Loucy (cell line): ENCODE measurements around the gene OR2D2.

ENCODE experiments used
- H2AFZ ChIP-seq: fragments of 200-600 bp; sonication (generic); 2 replicates; pipeline ENCODE4 v1.6.0; 2016; ENCODE audit warnings: antibody characterized with exemption, mild to moderate bottlenecking, low read length, moderate library complexity
- H3F3A ChIP-seq: fragments of 200-600 bp; 2 replicates; pipeline ENCODE4 v1.6.0; 2016; ENCODE audit warnings: antibody characterized with exemption, low read depth, mild to moderate bottlenecking
- H3K27me3 ChIP-seq: fragments of 200-600 bp; sonication (generic); 2 replicates; pipeline ENCODE4 v1.6.1; 2014; ENCODE audit warnings: low read length, mild to moderate bottlenecking; ENCODE audit not compliant: insufficient read depth, poor library complexity, severe bottlenecking
- H3K36me3 ChIP-seq: fragments of 200-600 bp; sonication (generic); 2 replicates; pipeline ENCODE4 v1.6.1; 2016; ENCODE audit warnings: low read length; ENCODE audit not compliant: insufficient read depth
- H3K4me1 ChIP-seq: fragments of 200-600 bp; sonication (generic); 2 replicates; pipeline ENCODE4 v1.5.1; 2014; ENCODE audit warnings: low read length, mild to moderate bottlenecking; ENCODE audit not compliant: insufficient read depth, poor library complexity, severe bottlenecking
- H3K4me2 ChIP-seq: fragments of 200-600 bp; sonication (generic); 2 replicates; pipeline ENCODE4 v1.6.0; 2014; ENCODE audit warnings: antibody characterized with exemption, low read length, low read depth, mild to moderate bottlenecking; ENCODE audit not compliant: poor library complexity, severe bottlenecking
- H3K4me3 ChIP-seq: fragments of 200-600 bp; sonication (generic); 2 replicates; pipeline ENCODE4 v1.5.1; 2014; ENCODE audit warnings: low read length, mild to moderate bottlenecking, mixed read lengths; ENCODE audit not compliant: poor library complexity, severe bottlenecking
- H3K79me2 ChIP-seq: fragments of 200-600 bp; sonication (generic); 2 replicates; pipeline ENCODE4 v1.6.1; 2014; ENCODE audit warnings: low read length; ENCODE audit not compliant: insufficient read depth
- H3K9ac ChIP-seq: fragments of 200-600 bp; sonication (generic); 2 replicates; pipeline ENCODE4 v1.6.0; 2014; ENCODE audit warnings: mild to moderate bottlenecking, low read depth, low read length, moderate library complexity; ENCODE audit not compliant: poor library complexity, severe bottlenecking
- H3K9me2 ChIP-seq: fragments of 200-600 bp; sonication (generic); replicated peaks from 2 replicates; pipeline ENCODE4 v1.6.1; 2016; ENCODE audit warnings: low read depth, low read length, mixed read lengths
- H3K9me3 ChIP-seq: fragments of 200-600 bp; sonication (generic); 2 replicates; pipeline ENCODE4 v1.6.1; 2014; ENCODE audit warnings: mild to moderate bottlenecking, antibody characterized with exemption, low read length, low read depth; ENCODE audit not compliant: insufficient read depth
- H4K20me1 ChIP-seq: fragments of 200-600 bp; sonication (generic); 2 replicates; pipeline ENCODE4 v1.6.0; 2014; ENCODE audit warnings: antibody characterized with exemption, low read length, mild to moderate bottlenecking; ENCODE audit not compliant: insufficient read depth, poor library complexity, severe bottlenecking
- EZH2phosphoT487 ChIP-seq: fragments of 200-600 bp; IDR thresholded peaks from 2 replicates; pipeline ENCODE4 v1.6.1; 2018; ENCODE audit warnings: antibody characterized with exemption, mild to moderate bottlenecking, moderate library complexity, borderline replicate concordance
- TF ChIP-seq, protein P1 (sequence below): fragments of 200-600 bp; sonication (generic); conservative IDR thresholded peaks from 2 replicates; pipeline ENCODE4 v1.5.1; 2014; ENCODE audit warnings: mild to moderate bottlenecking, antibody characterized with exemption, low read length

OR2D2 gene

DNA sequence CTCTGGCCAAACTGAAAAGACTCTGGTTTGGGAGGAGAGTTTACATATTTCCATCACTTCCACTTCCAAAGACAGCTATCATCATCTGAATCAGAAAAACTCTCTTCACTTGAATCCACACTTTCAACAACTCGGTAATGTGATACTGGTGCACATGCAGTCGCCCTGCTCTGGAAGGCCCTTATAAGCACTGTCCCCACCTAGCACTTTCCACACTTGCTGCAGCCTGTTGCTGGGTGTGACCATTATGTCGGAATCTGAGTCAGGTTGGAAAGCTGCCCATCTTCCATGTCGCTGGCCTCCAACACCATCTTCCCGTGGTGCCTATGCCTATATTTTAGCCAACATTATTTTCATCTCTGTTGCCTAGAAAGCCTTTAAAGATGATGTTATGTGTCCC lies 47.9 kb downstream of the OR2D2 start:
- Histone ChIP-seq H3K4me1 (no peaks in the 10 kb centered on the region), H3K9me3 (no peaks in the 10 kb centered on the region), H2AFZ (no peak overlapping the region), H3K4me3 (no peak overlapping the region), H4K20me1 (no peaks in the 10 kb centered on the region), H3K9ac (no peak overlapping the region), H3K36me3 (no peaks in the 10 kb centered on the region), H3F3A (no peaks in the 10 kb centered on the region), H3K4me2 (no peak overlapping the region), H3K9me2 (no peaks in the 10 kb centered on the region), H3K79me2 (no peaks in the 10 kb centered on the region), H3K27me3 (no peaks in the 10 kb centered on the region)
- no peak for TF ChIP-seq EZH2phosphoT487
- TF ChIP-seq, protein P1, sequence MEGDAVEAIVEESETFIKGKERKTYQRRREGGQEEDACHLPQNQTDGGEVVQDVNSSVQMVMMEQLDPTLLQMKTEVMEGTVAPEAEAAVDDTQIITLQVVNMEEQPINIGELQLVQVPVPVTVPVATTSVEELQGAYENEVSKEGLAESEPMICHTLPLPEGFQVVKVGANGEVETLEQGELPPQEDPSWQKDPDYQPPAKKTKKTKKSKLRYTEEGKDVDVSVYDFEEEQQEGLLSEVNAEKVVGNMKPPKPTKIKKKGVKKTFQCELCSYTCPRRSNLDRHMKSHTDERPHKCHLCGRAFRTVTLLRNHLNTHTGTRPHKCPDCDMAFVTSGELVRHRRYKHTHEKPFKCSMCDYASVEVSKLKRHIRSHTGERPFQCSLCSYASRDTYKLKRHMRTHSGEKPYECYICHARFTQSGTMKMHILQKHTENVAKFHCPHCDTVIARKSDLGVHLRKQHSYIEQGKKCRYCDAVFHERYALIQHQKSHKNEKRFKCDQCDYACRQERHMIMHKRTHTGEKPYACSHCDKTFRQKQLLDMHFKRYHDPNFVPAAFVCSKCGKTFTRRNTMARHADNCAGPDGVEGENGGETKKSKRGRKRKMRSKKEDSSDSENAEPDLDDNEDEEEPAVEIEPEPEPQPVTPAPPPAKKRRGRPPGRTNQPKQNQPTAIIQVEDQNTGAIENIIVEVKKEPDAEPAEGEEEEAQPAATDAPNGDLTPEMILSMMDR, result no peak

DNA sequence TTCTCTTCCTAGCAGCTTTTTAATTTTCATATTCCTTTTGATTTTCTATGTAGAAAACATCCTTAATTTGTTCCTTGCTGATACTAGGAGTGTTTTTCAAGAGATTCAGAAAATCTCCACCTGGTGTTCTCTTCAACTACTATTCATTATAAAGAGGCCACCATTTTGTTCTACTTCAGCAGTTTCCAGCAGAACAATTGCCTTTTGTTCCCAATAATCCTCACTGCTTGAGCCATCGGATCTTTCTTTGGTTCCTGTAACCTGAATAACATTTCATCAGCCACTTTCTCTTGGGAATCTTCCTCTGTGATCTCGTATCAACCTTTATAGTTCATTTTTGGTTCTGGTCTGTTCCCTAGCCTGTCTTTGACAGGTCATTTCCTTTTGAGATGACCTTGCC lies 48.6 kb downstream of the OR2D2 start:
- no peaks in the 10 kb centered on the region for H3F3A ChIP-seq
- no peaks in the 10 kb centered on the region for H3K9me2 ChIP-seq
- TF ChIP-seq, protein P1, result no peak
- TF ChIP-seq EZH2phosphoT487, result no peak
- no peaks in the 10 kb centered on the region for H3K36me3 ChIP-seq
- no peak overlapping the region for H3K4me2 ChIP-seq
- H2AFZ ChIP-seq, result no peak overlapping the region
- no peak overlapping the region for H3K9ac ChIP-seq
- H3K9me3 ChIP-seq, result no peaks in the 10 kb centered on the region
- H3K27me3 ChIP-seq, result no peaks in the 10 kb centered on the region
- no peaks in the 10 kb centered on the region for H3K4me1 ChIP-seq
- H3K4me3 ChIP-seq, result no peak overlapping the region
- no peaks in the 10 kb centered on the region for H3K79me2 ChIP-seq
- H4K20me1 ChIP-seq, result no peaks in the 10 kb centered on the region

DNA sequence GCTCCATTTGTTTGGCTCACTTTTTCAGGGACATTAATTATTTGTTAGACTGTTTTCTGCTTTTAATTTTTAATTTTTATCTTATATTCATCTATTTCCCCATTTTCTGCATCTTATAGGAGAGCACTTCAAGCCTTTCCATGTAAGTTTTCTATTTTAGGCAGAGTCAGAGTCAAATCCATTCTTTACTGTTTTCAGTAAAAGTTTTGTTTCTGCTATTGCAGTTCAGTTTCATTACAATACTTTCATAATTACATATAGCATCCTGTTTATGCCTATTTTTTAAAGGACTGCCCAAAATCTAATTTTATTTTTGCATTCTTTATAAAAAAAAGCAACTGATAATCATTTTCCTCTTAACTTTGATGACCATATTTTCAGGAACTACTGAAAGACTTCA lies 50.6 kb downstream of the OR2D2 start:
- no peaks in the 10 kb centered on the region for H3F3A ChIP-seq
- no peak overlapping the region for H3K4me2 ChIP-seq
- H3K9ac ChIP-seq, result no peak overlapping the region
- H3K27me3 ChIP-seq, result no peaks in the 10 kb centered on the region
- TF ChIP-seq, protein P1, result no peak
- TF ChIP-seq EZH2phosphoT487, result no peak
- no peaks in the 10 kb centered on the region for H3K79me2 ChIP-seq
- no peaks in the 10 kb centered on the region for H3K4me1 ChIP-seq
- no peaks in the 10 kb centered on the region for H3K36me3 ChIP-seq
- no peak overlapping the region for H2AFZ ChIP-seq
- H4K20me1 ChIP-seq, result no peaks in the 10 kb centered on the region
- H3K9me3 ChIP-seq, result no peaks in the 10 kb centered on the region
- no peak overlapping the region for H3K4me3 ChIP-seq
- no peaks in the 10 kb centered on the region for H3K9me2 ChIP-seq
